ENCODE results near the gene ABCB6.
A peak's percentile ranks its signal among the peaks of the same experiment; 100 is the strongest.
"Not testable (repeated sequence)": the region's sequence is repeated elsewhere in the genome, so short reads cannot be mapped to it uniquely, and the experiment has no call there.

The ABCB6 gene

DNA sequence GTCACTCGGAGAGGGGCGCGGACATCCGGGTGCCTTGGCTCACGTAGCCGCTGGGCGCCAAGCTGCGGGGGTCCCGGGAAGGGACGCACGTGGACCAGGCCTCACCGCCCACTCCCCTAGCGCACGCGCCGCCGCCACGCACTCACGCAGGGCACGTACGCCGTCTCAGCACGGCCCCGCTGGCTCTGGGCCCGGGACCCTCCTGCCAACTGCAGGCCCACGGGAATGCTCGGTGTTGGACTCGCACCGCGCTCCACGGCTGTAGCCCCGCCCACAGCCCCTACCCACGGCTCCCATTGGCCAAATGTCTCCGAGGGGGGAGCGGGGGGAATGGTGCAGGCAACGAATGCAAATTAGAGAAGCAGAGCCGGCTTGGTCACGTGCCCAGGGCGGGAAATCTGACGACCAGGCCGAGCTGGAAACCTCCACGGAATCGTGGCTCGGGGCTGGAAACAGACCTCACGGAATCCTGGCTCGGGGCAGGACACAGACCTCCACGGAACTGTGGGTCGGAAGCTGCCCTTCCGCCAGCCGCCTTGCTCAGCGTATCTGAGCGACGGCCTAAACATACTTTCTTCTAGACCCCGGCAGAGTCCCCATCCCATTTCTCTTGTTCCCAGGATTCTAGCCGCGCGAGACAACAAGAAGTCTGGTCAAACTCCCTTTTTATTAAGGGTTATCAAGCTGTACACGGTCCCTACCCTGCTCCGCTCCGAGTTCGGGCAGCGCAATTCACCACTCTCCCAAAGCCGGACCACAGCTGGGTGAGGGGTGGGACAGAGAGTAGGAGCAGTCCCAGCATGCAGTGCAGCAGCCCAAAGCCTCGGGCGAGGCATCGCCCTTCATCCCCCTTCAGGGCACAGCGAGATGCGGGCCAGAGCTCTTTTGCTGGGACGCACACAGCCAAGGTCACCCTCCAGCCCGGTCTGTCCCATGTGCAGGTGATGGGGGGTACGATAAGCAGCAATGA, at the start of gene ABCB6:
Gene ABCB6 (minus strand): TSS at position 227 of the 970 bp plus-strand sequence. CDS start 285 bp downstream, outside the sequence.
- in situ Hi-C loops (cut with HindIII; ENCODE audit: low pct_ligation_motif_present, low pct_unique_long_range_greater_than_20kb, low sequenced_read_pairs), result no loop called here
- DNase-seq, result peak; percentile 91

DNA sequence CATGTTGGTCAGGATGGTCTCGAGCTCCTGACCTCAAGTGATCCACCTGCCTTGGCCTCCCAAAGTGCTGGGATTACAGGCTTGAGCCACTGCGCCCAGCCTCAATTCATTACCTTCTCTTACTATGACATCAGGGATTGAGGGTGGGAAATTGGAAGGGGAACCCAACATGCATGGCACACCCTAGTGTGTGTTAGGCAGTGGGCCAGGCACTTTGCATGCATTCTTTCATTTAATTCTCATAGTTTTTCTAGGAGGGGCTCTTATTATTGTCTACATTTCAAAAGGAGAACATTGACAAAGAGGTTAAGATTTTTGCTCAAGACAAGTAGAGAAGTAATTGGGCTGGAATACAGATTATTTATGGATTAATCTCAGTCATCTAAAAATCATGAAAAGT, 49.5 kb upstream of the ABCB6 start:
- in situ Hi-C loops (cut with HindIII; ENCODE audit: low pct_ligation_motif_present, low pct_unique_long_range_greater_than_20kb, low sequenced_read_pairs), result no loop called here
- DNase-seq, result no peak

DNA sequence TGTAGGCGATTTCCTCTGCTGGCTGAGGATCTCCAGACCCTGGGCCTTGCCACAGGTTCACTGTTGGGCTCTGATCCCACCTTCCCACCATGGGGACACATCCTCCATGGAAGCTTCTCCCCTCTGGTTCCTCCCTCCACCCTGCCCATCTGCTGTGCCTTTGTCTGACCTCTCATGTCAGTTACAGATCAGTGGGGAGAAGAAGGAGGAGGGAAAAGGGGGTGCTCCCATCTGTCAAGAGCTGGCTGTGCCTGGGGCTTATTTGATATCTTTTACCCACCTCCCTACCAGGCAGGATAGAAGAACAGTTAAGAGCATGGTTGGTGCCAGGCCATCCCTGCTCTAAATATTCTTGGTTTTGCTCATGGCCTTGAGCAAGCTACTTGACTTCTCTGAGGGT, 48.1 kb upstream of the ABCB6 start:
- in situ Hi-C loops (cut with HindIII; ENCODE audit: low pct_ligation_motif_present, low pct_unique_long_range_greater_than_20kb, low sequenced_read_pairs), result no loop called here
- no peak for DNase-seq

DNA sequence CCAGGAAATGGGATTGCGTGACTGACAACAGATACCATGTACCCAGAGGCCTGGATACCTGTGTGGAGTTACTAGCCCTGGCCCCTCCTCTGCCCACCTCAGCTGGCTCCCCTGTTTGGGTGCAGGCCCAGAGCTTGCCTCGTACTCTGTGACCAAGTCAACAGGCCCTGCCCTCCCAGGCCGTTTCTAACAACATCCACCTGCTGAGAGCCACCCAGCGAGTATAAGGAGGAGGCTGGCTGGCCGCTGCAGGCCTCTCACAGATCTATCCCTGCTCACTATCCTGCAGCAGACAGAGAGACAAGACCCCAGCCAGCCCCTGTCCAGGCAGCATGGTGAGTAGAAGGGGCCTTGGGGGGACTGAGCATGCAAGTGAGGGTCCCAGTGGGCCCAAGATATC, 47.5 kb upstream of the ABCB6 start:
- in situ Hi-C loops (cut with HindIII; ENCODE audit: low pct_ligation_motif_present, low pct_unique_long_range_greater_than_20kb, low sequenced_read_pairs), result no loop called here

DNA sequence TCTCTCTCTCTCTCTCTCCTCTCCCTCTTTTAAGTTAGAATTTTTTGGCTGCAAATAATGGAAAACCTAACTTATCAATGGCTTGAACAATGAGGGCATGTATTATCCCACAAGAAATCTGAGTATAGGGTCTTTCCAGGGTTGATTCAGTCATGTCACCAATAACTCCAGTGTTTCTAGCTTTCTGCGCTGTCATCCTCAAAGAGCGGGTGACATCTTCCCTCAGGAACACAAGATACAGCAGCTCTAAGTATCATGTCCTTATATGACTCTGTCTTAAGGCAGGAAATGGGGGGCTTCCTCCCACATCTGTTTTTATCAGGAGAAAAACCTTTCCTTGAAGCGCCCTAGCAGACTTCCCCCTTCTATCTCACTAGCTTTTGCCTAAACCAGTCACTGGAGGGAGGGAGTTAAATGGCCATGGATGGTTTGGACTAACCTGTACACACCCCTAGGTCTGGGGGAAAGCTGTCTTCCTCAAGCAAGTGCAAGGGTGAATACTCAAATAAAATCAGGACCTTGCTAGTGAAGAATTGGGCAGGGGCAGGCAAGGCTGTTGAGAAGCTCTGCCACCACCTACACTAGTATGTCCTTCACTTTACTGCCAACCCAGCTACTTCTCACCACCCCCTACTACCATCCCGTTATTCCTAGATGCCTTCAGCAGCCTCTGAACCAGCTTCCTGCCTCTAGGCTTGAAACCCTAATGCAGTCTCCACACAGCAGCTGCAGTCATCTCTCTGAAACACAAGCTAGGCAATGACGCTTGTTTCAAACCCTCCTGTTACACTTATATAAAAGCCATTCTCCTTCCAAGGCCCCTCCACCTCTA, 42.5 kb upstream of the ABCB6 start:
- in situ Hi-C loops (cut with HindIII; ENCODE audit: low pct_ligation_motif_present, low pct_unique_long_range_greater_than_20kb, low sequenced_read_pairs), result no loop called here
- no peak for DNase-seq

More for the DNA sequence above, 47.5 kb upstream of the ABCB6 start:
- DNase-seq, result no peak

DNA sequence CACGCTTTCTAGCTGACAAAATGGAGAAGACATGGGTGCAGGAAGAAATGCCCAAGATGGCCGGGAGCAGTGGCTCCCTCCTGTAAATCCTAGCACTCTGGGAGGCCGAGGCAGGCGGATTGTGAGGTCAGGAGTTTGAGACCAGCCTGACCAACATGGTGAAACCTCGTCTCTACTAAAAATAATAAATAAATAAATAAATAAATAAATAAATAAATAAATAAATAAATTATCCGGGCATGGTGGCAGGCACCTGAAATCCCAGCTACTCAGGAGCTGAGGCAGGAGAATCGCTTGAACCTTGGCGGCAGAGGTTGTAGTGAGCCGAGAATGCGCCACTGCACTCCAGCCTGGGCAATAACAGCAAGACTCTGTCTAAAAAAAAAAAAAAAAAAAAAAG, 40.2 kb upstream of the ABCB6 start:
- DNase-seq; in situ Hi-C loops (cut with HindIII; ENCODE audit: low pct_ligation_motif_present, low pct_unique_long_range_greater_than_20kb, low sequenced_read_pairs): not testable (repeated sequence)

DNA sequence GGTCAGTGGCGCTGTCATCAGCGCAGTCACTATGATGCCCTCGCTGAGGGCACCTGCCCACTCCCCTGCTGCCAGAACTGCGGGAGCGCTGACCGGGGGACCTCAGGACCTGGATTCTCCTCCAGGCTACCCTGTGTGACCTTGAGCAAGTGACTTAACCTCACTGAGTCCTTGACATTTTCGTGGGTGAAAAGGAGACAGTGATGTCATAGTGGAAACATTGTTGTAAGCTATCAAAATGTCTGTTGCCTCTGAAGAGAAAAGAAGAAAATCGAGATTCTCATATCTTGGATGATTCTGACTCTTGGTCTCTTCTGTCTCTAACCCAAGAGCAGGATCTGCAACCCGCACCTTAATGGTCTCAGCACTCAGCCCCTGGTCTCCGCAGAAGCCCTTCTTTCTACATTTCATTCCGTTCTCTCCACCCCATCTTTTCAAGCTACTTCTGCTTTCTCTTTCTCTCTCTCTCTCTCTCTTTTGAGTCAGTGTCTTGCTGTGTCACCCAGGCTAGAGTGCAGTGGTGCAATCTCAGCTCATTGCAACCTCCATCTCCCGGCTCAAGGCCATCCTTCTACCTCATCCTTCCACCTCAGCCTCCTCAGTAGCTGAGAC, 35.9 kb upstream of the ABCB6 start:
- no peak for DNase-seq
- in situ Hi-C loops (cut with HindIII; ENCODE audit: low pct_ligation_motif_present, low pct_unique_long_range_greater_than_20kb, low sequenced_read_pairs), result no loop called here

DNA sequence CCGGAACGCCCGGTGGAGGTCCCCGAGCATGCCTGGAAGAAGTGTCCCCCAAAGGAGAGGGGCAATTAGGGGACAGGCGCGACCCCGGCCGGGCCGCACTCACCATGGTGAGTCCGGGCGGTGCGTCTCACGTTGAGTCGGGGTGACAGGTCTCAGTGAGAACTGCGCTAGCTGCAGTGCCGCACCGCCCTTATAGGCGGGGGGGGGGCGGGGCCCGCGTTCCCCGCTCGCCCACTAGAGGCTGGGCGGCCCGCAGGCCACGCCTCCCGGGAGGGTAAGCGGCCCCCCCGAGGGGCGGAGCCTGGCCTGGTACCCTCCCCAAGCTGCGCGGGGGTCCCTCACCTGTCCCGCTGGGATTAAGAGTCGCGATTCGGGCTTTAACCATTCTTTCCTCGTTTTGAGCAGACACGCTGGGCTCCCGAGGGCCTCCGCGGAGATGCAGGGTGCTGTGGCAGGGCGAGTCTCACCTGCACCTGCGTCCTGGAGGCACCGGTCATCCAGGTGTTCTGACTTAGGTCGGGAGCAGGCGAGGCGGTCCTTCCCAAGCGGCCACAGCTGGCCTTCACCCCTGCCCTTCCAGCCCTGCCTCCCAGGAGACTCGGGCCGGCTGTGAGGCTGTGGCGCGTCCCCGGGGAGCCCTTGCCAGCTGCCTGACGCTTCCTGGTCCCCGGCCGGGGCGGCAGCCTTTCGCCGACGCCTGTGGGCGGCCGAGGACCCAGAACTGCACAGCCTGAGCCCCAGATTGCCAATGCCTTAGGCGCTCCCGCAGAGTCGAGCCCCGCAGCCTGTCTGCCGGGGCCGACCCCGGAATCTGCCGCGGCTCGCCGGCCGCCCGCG, 35.2 kb upstream of the ABCB6 start, which contains the start of gene TUBA4A:
Gene TUBA4A (minus strand): TSS at position 166 of the 837 bp plus-strand sequence. CDS start 60 bp downstream, at position 106.
- in situ Hi-C loops (cut with HindIII; ENCODE audit: low pct_ligation_motif_present, low pct_unique_long_range_greater_than_20kb, low sequenced_read_pairs), result no loop called here
- DNase-seq, result peak; percentile 88

DNA sequence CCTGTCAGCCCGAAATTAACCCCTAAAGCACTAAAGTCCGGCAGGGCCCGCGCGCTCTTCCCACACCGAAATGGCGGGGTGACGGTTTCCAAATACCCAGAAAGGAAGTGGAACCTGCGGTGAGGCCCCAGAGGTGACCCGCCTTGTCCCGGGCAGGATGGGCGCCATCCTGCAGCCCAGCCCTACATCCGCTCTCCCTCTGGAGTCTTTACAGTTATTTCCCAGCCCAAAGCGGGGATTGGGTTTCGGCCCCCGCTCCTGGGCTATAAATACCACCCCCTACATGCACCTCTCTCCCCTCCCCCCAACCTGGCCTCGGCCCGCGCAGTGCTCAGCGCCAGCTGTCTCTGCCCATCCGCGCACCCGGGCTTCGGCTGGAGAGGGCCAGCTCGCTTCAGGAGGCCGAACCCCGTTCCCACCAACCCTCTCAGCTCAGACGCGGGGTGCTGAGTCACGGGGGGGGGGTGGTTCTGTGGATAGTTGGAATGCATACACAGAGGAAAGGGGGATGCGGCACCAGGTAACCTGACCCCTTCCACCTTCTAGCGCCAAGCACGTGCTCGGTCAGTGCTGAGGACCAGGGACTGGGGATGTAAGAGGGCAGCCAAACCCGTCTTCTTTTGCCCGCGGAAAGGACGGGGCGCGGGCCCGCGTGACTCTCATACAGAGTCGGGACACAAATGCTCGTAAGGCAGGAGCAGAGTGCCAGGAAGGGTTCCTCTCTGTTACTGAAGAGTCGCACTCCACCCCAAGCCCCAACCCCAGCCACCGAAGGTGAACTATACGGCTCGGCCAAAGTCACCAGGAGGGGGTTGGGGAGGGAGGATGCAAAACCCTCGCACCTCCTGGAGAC, 34.4 kb upstream of the ABCB6 start, which contains the start of gene TUBA4B:
Gene TUBA4B (plus strand): TSS at position 344 of the 853 bp plus-strand sequence. CDS start 165 bp downstream, at position 509.
- in situ Hi-C loops (cut with HindIII; ENCODE audit: low pct_ligation_motif_present, low pct_unique_long_range_greater_than_20kb, low sequenced_read_pairs), result no loop called here
- peak; percentile 56 for DNase-seq

DNA sequence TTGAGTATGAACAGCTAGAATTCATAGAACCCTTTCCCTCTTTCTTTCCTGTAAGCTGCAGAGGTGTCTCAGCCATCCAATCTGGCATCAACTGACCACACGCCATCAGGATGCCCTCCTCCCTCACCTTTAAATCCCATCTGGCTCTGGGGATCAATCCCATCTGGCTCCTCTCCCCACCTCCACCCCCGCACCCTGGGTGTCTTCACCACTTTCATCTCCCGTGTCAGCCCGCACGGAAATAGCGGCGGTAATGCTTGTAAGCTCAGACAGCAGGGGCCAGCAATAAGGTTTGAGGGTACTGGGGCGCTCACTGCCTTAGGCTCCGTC, 33.8 kb upstream of the ABCB6 start:
- DNase-seq, result no peak
- in situ Hi-C loops (cut with HindIII; ENCODE audit: low pct_ligation_motif_present, low pct_unique_long_range_greater_than_20kb, low sequenced_read_pairs), result no loop called here

DNA sequence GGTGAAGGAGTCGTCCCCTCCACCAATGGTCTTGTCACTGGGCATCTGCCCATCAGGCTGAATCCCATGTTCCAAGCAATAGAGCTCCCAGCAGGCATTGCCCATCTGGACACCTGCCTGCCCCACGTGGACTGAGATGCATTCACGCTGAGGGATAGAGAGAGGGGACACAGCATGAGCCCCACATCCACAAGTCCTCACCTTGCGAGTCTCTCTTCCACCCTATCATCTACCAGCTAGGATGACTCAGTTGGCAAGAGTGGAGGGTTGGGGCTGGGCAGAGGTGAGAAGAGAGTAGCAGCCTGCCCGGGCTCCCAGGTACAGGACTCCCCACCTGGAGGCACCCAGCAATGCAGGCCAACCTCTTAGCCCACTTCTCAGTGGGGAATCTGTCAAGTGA, 33.3 kb upstream of the ABCB6 start:
- DNase-seq, result no peak
- in situ Hi-C loops (cut with HindIII; ENCODE audit: low pct_ligation_motif_present, low pct_unique_long_range_greater_than_20kb, low sequenced_read_pairs), result no loop called here

DNA sequence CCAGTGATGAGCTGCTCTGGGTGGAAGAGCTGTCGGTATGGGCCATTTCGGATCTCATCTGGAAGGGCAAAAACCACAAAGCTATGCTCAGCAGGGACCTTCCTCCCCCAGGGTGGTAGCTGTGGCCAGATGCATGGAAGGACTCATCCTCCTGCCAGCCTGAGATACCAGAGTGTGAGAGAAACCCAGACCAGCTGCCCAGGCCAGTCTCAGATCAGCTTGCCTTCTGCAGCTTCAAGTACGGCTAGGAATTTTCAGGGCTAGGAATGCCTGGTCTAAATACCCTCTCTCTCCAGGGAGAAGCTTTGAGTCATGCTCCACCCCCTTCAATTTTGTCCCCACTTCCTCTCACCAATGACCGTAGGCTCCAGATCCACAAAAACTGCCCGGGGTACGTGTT, 32.9 kb upstream of the ABCB6 start:
- DNase-seq, result no peak
- in situ Hi-C loops (cut with HindIII; ENCODE audit: low pct_ligation_motif_present, low pct_unique_long_range_greater_than_20kb, low sequenced_read_pairs), result no loop called here

DNA sequence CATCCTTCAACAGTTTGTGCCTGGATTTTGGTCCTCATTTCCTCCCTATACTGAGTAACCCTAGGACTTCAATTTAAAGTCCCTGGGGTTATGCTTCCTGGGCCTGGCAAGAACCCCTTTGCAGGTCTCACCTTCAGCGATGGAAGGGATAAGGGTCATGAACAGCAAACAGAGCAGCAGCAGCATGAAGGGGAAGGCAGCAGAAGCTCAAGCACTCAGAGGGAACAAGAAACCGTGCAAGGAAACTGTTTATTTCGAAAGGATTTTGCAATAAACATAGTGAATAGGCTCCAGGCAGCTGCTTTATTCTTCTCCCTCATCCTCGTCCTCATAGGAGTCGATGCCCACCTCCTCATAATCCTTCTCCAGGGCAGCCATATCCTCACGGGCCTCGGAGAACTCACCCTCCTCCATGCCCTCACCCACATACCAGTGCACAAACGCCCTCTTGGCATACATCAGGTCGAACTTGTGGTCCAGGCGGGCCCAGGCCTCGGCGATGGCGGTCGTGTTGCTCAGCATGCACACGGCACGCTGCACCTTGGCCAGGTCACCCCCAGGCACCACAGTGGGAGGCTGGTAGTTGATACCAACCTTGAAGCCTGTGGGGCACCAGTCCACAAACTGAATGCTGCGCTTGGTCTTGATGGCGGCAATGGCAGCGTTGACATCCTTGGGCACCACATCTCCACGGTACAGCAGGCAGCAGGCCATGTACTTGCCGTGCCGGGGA, 31.5 kb upstream of the ABCB6 start:
- in situ Hi-C loops (cut with HindIII; ENCODE audit: low pct_ligation_motif_present, low pct_unique_long_range_greater_than_20kb, low sequenced_read_pairs), result no loop called here
- no peak for DNase-seq

DNA sequence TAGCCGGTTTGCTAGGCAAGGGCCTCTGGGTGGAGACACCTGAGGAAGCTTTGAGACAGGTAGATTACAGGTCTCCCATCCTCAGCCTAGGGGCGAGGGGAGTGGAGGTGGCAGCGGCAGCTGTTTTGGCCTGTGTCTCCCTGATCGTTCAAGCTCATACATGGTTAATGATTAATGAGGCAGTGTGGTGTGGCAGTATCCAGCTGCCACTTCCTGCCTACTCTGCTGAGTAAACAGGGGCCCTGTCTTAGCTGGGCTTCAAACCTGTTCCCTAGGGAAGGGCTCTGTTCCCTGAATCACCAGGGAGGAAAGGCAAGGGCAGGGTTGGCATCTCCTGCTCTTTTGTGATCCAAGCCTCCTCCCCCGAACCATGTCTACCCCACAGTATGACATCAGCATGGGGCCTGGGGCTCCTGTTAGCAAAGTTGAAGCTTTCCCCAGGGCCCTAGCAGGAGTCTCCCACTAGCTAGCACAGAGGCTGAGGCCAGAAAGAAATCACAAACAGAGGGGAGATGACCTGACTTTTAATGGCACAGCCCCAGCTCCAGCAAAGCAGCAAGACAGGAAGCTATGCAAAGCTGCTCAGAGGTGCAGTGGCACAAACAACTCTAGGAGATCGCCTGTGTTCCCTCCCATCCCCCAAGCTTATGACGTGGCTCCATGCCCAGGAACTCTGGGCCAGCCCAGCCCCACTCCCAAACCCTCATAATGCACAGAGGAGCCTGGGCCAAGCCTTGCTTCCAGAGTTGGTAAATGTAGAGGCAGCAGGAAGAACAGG, 30.6 kb upstream of the ABCB6 start:
- DNase-seq, result peak; percentile 97
- in situ Hi-C loops (cut with HindIII; ENCODE audit: low pct_ligation_motif_present, low pct_unique_long_range_greater_than_20kb, low sequenced_read_pairs), result no loop called here

DNA sequence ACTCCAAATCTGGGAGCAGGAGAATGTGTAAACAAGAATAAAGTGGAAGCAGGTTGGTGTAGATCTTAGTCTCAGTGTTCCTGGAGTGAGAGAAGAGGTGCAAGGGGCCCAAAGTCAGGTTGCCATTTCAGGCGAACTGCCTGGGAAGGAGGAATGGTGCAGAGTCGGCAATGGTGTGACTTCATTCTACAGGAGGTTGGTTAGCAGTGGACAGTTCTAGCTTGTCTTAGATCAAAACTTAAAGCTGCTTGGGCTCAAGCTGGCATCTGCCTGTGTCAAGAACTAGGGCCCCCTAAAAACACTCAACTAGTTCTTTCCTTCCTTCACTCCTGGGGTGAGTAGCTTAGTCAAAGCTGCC, 30.1 kb upstream of the ABCB6 start:
- no peak for DNase-seq
- in situ Hi-C loops (cut with HindIII; ENCODE audit: low pct_ligation_motif_present, low pct_unique_long_range_greater_than_20kb, low sequenced_read_pairs), result no loop called here
